ENCODE results near the gene PRRT2. TPM values are rescaled to one million over a fixed set of nuclear protein-coding genes. Genes with fewer than 3 reads are reported as not detected.

PRRT2 gene
- total and polyA plus RNA-seq, 2 donors from 2014 or later = 0.88 to 1.9 TPM

DNA sequence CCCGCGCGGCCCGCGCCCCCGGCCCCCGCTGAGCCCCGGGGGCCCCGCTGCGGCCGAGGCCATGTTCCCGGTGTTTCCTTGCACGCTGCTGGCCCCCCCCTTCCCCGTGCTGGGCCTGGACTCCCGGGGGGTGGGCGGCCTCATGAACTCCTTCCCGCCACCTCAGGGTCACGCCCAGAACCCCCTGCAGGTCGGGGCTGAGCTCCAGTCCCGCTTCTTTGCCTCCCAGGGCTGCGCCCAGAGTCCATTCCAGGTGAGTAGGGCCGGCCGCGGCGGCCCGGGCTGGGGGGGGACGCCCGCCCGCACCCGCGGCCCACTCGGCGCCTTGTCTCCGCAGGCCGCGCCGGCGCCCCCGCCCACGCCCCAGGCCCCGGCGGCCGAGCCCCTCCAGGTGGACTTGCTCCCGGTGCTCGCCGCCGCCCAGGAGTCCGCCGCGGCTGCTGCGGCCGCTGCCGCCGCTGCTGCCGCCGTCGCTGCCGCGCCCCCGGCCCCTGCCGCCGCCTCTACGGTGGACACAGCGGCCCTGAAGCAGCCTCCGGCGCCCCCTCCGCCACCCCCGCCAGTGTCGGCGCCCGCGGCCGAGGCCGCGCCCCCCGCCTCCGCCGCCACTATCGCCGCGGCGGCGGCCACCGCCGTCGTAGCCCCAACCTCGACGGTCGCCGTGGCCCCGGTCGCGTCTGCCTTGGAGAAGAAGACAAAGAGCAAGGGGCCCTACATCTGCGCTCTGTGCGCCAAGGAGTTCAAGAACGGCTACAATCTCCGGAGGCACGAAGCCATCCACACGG lies 5.2 kb upstream of the PRRT2 start:
- H3K27ac ChIP-seq (ENCODE audit: low read depth in 2 of 2, low read length in 2 of 2) = peak overlapping the region; percentile 94
- peaks cover 0 to 5% (median 3%) of the 10 kb centered on the region in 3 donors for H3K36me3 ChIP-seq (ENCODE audit: control insufficient read depth in 2 of 3, insufficient read depth in 3 of 3, low read length in 3 of 3)
- no peaks in the 10 kb centered on the region for H3K27me3 ChIP-seq (ENCODE audit: control insufficient read depth, insufficient read depth, low read length)
- intact Hi-C loops (cut with DNase I) = no loop called here
- H3K9ac ChIP-seq (ENCODE audit: low read length in 3 of 3) = peak overlapping the region in 1 of 3 donors; percentile 61
- peaks cover 2 to 38% (median 18%) of the 10 kb centered on the region in 3 donors for H3K4me1 ChIP-seq (ENCODE audit: control insufficient read depth in 2 of 3, insufficient read depth in 2 of 3, low read depth in 1 of 3, low read length in 3 of 3)
- H3K9me3 ChIP-seq (ENCODE audit: control insufficient read depth in 2 of 3, insufficient read depth in 1 of 3, low read length in 3 of 3) = no peaks in the 10 kb centered on the region
- FAIRE-seq (no peak), DNase-seq (peak; percentile 63 to 92 (median 80))
- peak overlapping the region; percentile 56 to 70 (median 59) for H3K4me3 ChIP-seq (ENCODE audit: low read length in 3 of 3)
- TF ChIP-seq, protein P1, sequence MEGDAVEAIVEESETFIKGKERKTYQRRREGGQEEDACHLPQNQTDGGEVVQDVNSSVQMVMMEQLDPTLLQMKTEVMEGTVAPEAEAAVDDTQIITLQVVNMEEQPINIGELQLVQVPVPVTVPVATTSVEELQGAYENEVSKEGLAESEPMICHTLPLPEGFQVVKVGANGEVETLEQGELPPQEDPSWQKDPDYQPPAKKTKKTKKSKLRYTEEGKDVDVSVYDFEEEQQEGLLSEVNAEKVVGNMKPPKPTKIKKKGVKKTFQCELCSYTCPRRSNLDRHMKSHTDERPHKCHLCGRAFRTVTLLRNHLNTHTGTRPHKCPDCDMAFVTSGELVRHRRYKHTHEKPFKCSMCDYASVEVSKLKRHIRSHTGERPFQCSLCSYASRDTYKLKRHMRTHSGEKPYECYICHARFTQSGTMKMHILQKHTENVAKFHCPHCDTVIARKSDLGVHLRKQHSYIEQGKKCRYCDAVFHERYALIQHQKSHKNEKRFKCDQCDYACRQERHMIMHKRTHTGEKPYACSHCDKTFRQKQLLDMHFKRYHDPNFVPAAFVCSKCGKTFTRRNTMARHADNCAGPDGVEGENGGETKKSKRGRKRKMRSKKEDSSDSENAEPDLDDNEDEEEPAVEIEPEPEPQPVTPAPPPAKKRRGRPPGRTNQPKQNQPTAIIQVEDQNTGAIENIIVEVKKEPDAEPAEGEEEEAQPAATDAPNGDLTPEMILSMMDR (IDR thresholded peaks at IDR 0.05; ENCODE audit: borderline replicate concordance, extremely low read depth, insufficient read depth) = no peak

DNA sequence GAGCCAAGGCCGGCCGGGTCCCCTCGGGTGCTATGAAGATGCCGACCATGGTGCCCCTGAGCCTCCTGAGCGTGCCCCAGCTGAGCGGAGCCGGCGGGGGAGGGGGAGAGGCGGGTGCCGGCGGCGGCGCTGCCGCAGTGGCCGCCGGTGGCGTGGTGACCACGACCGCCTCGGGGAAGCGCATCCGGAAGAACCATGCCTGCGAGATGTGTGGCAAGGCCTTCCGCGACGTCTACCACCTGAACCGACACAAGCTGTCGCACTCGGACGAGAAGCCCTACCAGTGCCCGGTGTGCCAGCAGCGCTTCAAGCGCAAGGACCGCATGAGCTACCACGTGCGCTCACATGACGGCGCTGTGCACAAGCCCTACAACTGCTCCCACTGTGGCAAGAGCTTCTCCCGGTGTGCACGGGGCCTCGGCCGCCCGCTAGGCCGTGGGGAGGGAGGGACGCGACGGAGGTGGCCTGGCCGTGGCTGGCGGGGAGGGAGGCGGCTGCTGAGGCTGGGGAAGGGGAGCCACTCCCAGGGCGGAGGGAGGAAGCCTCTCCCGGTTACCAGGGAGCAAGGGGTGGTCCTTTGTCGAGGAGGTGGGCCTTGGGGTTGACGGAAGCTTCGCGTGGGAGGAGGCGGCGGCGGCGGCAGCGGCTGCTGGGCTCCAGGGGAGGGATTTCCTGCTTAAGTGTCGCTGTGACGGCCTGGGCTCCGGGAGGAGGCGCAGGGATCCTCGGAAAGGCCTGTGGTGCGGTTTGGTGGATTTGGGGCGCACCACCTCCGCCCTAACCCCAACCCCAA lies 4.4 kb upstream of the PRRT2 start:
- Histone ChIP-seq H3K9ac (ENCODE audit: low read length in 3 of 3) (peak overlapping the region; percentile 55 to 66 (median 61)), H3K27me3 (ENCODE audit: control insufficient read depth, insufficient read depth, low read length) (no peaks in the 10 kb centered on the region), H3K4me3 (ENCODE audit: low read length in 3 of 3) (peak overlapping the region; percentile 56 to 70 (median 65)), H3K9me3 (ENCODE audit: control insufficient read depth in 2 of 3, insufficient read depth in 1 of 3, low read length in 3 of 3) (no peaks in the 10 kb centered on the region), H3K36me3 (ENCODE audit: control insufficient read depth in 2 of 3, insufficient read depth in 3 of 3, low read length in 3 of 3) (peaks cover 0 to 3% (median 2%) of the 10 kb centered on the region in 3 donors), H3K4me1 (ENCODE audit: control insufficient read depth in 2 of 3, insufficient read depth in 2 of 3, low read depth in 1 of 3, low read length in 3 of 3) (peaks cover 2 to 43% (median 18%) of the 10 kb centered on the region in 3 donors), H3K27ac (ENCODE audit: low read depth in 2 of 2, low read length in 2 of 2) (peak overlapping the region; percentile 94)
- FAIRE-seq = no peak
- peak; percentile 94 to 97 (median 96) for DNase-seq
- intact Hi-C loops (cut with DNase I) = no loop called here
- TF ChIP-seq, protein P1 (IDR thresholded peaks at IDR 0.05; ENCODE audit: borderline replicate concordance, extremely low read depth, insufficient read depth) = peak; percentile 45

DNA sequence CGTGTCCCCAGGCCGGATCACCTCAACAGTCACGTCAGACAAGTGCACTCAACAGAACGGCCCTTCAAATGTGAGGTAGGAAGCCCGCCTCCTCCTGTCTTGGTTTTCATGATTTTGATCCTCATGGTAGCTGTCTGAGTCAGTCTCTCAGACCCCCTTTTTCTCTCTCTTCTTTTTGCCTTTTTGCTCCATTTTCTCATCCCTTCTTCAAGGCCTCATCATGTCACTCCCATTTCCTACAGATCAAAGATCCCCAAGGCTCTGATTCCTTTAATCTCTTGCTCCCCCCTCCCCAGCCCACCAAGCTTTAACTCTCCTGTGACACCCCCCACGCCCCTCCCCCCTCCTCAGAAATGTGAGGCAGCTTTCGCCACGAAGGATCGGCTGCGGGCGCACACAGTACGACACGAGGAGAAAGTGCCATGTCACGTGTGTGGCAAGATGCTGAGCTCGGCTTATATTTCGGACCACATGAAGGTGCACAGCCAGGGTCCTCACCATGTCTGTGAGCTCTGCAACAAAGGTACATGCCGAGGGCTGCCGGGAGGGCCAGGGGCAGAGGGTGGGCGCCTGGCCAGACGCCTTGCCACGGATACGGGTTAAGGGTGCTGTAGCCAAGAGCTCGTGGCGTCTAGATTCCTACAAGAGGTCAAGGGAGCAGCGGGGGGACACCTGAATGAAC lies 3.6 kb upstream of the PRRT2 start:
- no peak for FAIRE-seq
- Histone ChIP-seq H3K36me3 (ENCODE audit: control insufficient read depth in 2 of 3, insufficient read depth in 3 of 3, low read length in 3 of 3) (peaks cover 0 to 3% (median 2%) of the 10 kb centered on the region in 3 donors), H3K4me3 (ENCODE audit: low read length in 3 of 3) (peak overlapping the region; percentile 56 to 70 (median 65)), H3K27ac (ENCODE audit: low read depth in 2 of 2, low read length in 2 of 2) (peak overlapping the region; percentile 94), H3K9me3 (ENCODE audit: control insufficient read depth in 2 of 3, insufficient read depth in 1 of 3, low read length in 3 of 3) (no peaks in the 10 kb centered on the region), H3K27me3 (ENCODE audit: control insufficient read depth, insufficient read depth, low read length) (no peaks in the 10 kb centered on the region), H3K4me1 (ENCODE audit: control insufficient read depth in 2 of 3, insufficient read depth in 2 of 3, low read depth in 1 of 3, low read length in 3 of 3) (peaks cover 2 to 43% (median 18%) of the 10 kb centered on the region in 3 donors), H3K9ac (ENCODE audit: low read length in 3 of 3) (peak overlapping the region; percentile 38 to 66 (median 55))
- TF ChIP-seq, protein P1 (IDR thresholded peaks at IDR 0.05; ENCODE audit: borderline replicate concordance, extremely low read depth, insufficient read depth) = no peak
- peak in 3 of 5 donors; percentile 26 to 81 (median 73) for DNase-seq
- intact Hi-C loops (cut with DNase I) = no loop called here
